HG03139 (cell line): ENCODE data around the gene PODXL2.

Experiments used
- ATAC-seq: cut with Tn5 transposase; IDR thresholded peaks from one replicate; pipeline ENCODE4 v1.9.1; 2021; ENCODE audit not compliant: unreplicated experiment

Gene PODXL2

DNA sequence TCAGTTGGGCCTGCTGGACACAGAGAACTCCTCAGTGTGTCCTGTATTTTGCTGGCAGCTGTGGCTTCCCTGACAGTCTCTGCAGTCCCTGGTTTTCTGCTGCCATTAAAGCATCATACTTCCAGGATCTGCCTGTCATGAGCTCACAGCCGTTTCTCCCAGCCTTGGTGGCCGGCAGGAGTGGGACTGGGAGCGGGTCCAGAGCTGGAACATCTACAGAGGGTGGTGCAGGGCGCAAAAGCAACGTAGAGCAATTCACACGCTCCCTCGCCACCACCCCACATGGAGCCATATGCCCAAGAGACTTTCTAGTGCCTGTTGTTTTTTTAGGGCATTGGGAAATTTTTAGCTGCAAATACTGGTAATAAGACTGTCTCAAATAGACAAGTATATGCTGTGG, 77.3 kb downstream of the PODXL2 start:
- no peak for ATAC-seq

DNA sequence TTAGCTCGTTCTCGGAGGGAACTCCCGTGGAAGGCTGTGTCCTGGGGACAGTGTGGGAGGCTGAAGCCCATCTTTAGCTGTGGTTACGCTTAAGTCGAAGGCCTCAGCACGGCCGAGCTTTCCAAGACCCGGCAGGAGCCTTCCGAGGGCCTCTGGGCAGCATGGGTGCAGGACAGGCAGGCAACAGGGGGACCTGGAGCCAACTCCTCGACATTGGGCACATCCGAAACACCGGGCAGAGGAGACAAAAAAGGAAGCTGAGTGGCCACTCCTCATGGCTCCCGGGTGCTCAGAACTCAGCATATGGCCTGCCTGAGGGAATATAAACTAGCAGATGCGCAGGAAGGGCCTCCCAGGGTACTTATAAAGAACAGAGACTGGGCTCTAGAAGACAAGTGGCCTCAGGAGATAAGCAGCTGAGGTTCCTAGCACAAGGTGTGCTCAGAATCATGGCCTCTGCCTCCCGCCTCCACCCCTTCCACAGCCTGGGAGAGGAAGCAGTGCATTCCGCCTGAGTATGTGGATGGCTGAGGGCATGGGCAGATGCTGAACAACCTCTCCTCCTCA, 77.9 kb downstream of the PODXL2 start:
- ATAC-seq = no peak

DNA sequence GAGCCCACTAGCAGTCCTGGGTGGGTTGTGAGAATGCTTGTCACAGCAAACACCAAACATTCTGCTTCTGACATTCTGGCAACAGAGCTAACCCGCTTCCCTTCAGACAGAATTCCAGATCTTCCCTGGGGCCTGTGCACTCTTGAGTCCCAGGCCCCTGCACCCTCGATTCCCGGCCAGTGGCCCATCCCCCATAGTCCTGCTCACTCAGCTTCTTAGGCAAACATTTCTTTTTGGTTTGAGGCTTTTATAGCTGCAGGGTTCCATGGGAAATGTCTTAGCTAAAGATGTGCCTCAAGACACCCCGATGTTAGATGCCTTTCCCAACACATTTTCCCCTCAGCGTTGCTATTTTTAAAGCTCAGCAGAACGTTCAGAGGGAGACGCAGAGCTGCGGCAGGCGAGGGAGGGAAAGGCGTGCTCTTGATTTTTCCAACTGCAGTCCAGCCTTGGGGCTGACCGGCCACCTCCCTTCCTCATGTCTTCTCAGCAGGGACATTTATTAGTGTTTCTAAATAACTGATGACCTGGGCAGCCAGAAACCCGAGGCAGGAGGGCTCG, 78.9 kb downstream of the PODXL2 start:
- no peak for ATAC-seq

DNA sequence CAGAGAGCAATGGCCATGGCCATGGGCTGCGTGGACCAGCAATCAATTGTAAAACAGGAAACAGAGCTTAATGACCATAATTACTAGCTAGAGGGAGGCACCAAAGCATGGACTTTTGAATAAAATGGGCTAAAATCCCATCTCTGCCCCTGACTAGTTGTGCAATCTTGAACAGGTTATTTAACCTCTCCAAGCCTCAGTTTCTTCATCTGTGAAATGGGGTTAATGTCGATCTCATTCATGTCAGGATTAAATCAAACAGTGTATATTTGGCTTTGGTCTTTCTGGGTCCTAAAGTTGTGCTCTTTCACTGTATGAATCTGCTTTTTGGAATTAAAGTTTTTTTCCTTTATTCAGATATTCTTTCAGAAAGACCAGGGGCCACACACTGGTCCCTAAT, 79.9 kb downstream of the PODXL2 start:
- no peak for ATAC-seq

DNA sequence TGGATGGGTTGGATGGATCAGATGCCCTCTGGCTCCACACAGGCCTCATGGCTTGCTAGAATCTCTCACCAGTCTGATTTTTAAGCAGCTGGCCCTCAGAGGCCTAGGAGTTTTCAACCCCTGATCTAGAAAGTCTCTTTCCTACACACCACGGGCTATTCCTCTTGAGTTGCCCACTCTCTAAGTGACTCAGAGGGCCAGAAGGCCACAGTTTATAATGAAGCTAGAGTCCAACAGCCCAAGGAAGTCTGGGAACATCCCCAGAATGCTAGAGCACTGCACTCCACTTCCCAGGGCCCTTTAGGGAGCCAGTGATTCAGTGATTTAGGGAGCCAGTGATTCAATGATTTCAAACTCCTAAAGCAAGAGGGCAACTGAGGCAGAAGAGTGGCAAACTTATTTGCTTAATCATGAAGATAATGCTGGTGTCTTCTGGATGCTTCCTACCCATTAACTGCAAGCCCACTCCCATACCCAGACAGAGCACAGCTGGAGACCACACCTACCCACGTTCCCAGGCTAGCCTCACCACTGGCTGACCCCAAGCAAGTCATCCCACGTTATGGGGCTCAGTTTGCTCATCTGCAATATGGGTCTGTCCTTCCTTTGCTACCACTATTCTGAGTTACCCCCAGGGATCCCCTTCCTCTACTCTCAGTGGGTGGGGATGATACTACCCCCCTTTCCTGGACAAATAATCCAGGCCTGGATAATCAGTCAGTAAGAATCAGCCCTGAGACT, 80.5 kb downstream of the PODXL2 start:
- ATAC-seq = no peak

DNA sequence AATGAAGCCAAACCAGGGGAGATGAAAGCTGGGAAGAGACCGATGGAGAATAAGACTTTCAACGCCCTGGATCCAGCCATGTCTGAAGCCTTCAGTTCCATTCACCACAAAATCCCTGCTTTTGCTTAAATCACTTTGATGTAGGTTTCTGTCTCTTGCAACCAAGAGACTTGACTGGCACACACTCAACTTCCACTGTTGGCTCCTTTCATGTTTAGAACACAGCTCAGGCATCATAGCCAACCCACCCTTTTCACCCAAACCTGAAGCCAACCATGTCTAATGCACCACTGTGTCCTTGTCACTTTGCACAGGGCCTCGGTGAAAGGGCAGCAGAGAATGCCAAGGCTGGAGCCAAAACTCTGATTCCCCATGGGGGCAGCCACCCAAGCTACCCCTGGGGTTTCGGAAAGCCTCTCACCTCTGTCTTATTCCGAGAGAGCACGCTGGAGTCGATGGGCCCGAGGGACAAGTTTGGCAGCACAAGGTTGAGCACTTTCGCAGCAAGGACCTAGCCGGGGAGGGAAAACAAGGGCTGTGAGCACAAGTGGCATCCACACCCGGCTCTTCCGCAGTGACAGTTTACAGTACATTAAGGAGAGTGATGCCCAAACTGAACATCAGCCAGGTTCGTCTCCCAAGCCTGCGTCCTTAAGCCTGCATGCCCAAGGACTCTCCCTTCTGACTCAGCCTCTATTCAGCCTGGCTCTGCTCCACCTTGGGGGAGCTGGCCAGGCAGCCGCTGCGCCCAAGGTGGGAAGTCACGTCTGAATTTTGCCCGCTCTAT, 81.4 kb downstream of the PODXL2 start:
- ATAC-seq = no peak

DNA sequence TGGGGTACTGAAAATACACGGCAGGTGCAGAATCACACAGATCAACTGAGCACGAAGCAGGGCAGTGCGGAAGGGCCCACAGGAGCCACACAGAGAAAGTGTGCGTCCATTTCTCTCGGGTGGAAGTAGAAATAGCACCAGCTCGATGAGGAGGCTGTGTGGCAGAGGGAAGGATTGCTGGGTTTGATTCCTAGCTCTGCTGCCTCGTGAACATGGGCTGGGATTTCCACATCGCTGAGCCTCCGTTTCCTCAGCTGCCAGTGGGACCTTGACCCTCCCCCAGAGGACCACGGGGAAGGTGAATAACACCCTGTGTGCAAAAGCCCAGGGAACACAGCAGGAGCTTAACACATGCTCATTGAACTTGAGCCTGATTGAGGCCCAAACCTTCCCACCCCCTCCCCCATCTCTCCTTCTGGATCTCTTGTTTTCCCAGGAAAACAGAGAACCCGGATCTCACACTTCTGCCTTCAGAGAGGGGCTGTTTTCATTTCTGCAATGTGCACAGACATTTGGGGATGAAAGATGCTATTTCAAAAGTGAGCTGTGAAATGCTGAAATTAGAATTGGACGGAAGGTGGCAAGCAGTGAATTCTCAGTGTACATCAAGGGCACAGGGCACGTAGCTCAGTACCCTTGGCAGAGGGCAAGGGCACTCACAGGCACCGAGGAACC, 82.2 kb downstream of the PODXL2 start:
- ATAC-seq = no peak

DNA sequence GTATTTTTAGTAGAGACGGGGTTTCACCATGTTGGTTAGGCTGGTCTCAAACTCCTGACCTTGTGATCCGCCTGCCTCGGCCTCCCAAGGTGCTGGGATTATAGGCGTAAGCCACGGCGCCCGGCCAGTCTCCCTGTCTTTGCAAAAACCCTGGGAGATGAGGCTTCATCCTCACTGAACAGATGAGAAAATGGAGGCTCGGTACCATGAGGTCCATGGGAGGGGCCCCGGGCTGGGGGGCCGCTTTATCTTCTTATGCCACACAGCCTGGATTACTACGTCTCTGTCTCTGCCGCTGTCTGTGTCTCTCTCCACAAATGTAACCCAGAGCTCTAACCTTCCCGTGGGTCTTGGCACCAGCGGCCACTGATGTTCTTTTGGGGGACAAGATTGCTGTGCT, 82.9 kb downstream of the PODXL2 start:
- no peak for ATAC-seq

DNA sequence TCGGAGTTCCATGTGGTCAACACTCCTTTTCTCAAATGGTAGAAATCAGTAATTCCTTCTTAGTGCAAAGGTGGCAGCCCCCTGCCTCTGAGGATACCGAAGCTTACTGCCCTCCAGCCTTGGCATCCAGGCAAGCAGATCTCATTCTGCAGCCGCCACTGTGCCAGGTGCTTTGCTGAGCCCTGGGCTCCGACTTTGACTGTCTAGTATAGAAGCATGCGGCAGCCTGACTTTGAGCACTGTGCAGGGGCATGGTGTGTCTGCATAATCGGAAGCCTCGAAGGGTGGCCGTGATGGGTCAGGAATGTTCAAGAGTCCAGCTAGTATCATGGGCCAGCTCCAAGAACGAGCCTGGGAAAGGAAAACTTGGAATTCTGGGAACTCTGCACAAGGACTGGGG, 83.5 kb downstream of the PODXL2 start:
- ATAC-seq = no peak

DNA sequence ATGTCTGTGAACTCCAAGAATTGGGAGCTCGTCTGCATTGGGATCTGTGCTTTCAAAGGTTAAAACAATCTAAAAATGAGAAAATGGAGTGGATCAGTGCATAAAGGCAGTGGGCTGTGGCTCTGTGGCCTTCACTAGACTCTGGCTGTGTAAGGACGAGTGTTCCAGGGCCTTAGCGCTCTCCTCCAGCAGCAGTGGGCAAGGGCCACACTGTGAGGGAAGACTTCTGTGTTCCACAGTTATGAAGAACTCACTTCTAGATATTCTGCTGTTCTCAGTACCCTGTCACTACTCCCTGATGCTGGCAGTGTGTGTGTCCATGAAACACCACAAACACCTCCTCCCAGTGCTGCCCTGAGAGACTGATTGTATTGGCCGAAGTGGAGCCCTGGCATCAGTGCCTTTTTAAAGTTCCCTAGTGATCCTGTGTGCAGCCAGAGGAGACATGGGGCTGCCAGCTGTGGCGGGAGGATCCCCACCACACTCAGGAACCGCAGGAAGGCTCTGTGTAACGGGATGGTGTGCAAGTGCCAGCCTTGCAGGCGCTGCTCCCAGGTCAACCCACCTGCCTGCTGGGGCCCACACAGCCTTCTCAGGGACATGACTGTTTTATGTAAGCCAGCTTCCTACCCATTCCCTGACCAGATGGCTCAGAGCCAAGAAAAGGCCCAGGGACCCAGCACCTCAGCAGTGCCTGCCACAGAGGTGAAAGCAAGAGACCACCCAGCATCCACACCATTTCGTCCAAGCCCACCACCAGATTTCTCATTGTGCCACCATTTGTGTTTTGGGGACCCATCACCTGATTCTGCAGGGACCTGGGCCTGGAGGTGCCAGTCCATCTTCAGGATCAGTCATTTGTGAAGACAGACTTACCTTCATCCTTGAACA, 84.1 kb downstream of the PODXL2 start:
- ATAC-seq = no peak

DNA sequence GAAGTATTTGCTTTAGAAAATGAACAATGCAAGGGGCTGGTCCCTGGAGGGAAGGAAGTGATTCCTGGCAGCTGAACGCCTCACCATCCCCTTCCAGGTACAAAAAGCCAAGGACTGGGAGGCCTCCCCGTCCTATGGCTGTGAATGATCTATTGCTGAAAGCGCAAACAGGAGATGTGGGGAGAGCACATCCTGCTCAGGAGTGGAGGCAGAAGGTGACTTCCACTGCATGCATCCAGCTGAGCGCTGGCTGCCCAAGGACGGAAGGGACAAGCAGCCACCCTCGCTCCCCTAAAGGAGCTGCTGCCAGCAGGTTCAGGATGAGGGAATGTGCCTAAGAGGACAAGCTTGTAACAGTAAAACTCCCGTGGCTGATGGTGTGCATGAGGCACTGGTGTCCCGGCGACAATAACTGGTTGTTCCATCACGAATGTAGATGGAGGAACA, 85.2 kb downstream of the PODXL2 start:
- no peak for ATAC-seq

DNA sequence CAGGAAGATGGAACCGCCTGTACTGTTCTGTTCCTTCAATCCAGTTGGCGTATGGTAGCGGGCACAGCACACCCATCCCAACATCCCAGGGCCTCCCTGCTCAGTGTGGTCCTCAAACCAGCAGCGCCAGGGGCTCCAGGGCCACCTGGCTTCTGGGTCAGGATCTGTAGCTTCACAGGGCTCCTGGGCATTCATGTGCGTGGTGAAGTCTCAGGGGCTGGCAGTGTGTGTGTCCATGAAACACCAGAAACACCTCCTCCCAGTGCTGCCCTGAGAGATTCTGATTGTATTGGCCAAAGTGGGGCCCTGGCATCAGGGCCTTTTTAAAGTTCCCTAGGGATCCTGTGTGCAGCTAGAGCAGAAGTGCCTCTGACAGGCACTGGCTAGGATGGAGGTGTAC, 85.9 kb downstream of the PODXL2 start:
- no peak for ATAC-seq

DNA sequence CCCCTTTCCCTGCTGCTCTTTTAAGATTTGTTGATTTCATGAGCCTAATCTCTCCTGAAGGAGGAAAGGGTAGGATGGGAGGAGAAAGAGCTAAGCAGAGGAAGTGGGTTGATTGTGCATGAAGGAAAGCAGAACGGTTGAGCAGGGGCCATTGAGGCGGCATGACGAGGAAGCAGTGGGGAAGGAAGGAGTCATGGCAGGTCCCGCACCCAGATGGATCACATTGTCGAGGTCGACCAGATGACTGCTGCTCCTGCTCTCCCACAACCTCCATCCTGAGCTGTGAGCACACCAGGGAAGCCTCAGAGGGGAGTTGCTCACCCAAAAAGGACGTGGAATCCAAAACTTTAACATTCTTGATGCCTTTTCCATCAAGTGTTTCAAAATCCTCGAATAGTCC, 86.5 kb downstream of the PODXL2 start:
- ATAC-seq = no peak

DNA sequence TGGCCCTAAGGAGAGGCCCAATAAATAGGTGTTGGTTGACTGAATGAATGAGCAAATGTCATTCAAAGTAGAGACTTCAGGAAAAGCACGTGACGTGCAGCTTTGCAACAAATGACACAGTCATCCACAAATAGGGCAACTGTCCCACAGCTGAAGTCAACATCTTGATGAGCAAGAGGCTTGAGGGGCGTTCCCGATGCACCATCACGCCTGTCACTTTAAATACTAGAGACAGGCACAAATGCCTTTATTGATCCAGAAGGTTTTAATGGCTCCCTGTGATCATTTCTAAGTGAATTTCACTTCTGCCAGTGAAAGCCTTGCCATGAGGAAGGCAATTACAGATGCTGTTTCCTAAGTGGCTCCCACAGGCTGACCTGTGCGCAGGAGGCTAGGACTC, 87.4 kb downstream of the PODXL2 start:
- ATAC-seq = no peak

DNA sequence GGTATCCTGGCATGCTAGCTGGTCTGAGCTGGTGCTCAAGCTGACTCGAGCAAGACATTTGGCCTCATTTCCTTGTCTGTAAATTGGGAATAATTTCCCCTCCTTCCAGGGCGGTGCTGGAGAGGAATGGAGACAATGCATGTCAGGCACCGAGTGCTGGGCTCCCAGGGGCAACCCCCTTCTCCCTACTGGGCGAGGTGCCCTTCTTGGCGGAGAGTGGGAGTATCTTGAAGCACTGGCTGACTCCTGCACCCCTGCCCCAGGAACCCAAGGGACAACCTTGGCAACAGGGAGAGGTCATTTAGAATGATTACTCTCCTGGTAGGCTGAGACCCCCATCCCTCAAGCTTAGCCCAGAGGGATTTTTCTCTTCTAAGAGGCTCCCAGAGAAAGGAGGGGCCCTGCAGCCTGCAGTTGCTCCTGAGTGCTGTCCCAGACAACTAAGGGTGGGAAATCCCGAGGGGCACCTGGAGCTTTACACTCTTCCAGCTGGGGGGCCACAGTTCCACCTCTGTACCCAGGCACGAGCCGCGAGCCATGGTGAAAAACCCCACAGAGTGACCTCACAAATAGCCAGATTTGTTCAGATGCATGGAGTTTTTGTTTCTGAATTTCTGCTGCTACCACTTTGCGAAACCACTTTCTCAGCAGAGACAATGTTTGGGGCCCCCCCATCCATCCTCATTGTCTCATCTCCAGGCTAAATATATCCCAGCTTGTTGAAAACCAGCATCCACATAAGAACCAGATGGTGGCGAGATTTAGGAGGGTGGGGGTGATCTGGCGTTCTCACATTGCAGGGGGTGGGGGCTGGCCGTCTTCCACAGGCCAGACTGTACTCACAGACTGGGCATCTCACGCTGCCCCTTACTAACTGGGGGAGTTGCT, 88.6 kb downstream of the PODXL2 start:
- no peak for ATAC-seq

DNA sequence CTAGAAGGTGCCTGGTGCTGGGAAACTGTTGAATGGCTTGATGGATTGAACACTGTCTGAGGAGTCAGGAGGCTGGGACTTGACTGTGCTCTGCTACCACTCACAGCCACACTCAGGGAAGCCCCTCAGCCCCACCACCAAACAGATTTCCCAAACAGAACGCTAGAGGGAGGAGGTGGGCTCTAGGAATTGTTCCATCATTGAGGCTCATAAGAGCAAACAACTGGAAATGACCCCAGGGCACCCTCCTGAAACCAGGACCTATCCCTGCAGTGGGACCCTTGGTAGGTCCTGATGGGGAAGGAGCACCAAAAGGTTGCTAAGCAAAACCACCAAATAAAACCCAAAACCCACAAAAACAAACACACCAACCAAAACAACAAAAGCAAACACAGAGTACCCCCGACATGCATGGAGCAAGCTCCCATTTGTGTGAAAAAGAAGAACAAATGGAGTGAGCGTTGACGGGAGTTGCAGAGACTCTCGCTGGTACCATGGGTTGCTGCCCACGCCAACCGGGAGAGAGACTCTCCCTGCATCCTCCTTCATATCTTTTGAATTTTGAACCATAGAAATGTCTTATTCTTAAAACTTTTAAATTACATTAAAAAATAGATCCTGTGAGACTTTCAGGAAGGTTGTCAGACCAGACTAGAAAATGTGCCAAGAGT, 89.4 kb downstream of the PODXL2 start:
- ATAC-seq = no peak

DNA sequence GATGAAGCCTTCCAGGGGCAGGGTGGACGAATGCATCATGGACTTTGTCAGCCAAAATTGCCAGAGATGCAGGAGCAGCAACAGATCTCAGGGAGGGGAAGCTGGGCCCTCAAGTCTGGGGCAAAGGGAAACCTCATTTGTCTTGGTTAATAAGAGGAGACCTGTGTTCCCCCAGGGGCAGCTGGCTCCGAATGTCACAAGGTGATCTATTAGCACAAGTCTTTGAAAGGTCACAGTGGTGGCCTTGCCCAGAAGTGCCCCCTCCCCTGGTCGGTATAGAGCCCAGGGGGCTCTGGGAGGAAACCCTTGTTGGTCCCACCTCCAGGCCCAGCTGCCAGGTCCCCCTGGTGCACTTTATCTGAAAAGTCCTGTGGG, 89.9 kb downstream of the PODXL2 start:
- no peak for ATAC-seq

DNA sequence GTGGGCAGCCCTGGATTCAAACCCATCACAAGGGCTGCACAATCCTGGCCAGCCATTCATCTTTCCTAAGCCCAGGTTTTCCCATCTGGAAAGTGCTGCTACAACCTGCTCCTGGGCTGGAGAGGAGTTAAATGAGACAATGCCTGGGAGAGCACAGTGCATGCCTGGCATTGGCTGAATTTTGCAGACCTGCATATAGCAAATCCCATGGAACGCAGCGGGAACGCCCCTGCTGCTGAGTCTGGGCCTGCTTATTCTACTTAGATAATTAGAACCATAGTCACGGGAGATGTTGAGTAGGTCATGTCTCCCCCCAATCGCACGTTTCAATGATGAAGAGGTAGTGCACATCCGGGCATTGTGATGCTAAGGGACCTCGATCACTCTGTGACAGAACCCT, 90.4 kb downstream of the PODXL2 start:
- no peak for ATAC-seq
